CD4-positive, alpha-beta T cell (primary cell): ENCODE measurements around the gene IL22RA1. TPM values are rescaled to one million over a fixed set of nuclear protein-coding genes. Genes with fewer than 3 reads are reported as not detected.

Source experiments
- ATAC-seq: fragments of 200-7000 bp; cut with Tn5 transposase; one replicate; pipeline ENCODE4 v1.10.0; 2022; ENCODE audit warnings: mild to moderate bottlenecking; ENCODE audit not compliant: poor library complexity
- CTCF ChIA-PET: fragments of 350-600 bp; sonication (Branson Sonifier 250); formaldehyde crosslinking; loops from one replicate; lab custom pipeline; 2021; ENCODE audit warnings: antibody characterized with exemption, inconsistent platforms; lab: Charles Lee
- POLR2A ChIA-PET: fragments of 350-600 bp; sonication (Branson Sonifier 250); formaldehyde crosslinking; loops from one replicate; lab custom pipeline; 2021; ENCODE audit warnings: antibody characterized with exemption, inconsistent platforms; lab: Charles Lee
- DNase-seq, 14 experiments: peaks; one replicate each; pipeline ENCODE4 v3.0.0-alpha.2; 2013 to 2020; ENCODE audit warnings: mixed read lengths in 2 of 14
- H3K27ac ChIP-seq, 2 donors: one replicate each; pipeline versions ENCODE4 v1.5.1 to v1.7.0; 2013; ENCODE audit warnings: low read length in 2 of 2, low read depth in 1 of 2, mild to moderate bottlenecking in 1 of 2
- H3K27me3 ChIP-seq, 2 experiments: 1 replicate in 1 of 2; 2 replicates in 1 of 2; pipeline versions ENCODE4 v1.6.1 to v1.7.0; 2013; ENCODE audit warnings: low read length in 2 of 2, control low read depth in 1 of 2, mild to moderate bottlenecking in 1 of 2, moderate library complexity in 1 of 2; ENCODE audit not compliant: insufficient read depth in 2 of 2, control insufficient read depth in 1 of 2
- H3K36me3 ChIP-seq: one replicate; pipeline ENCODE4 v1.6.1; 2013; ENCODE audit warnings: low read length, control low read depth; ENCODE audit not compliant: insufficient read depth
- H3K4me1 ChIP-seq: one replicate; pipeline ENCODE4 v1.6.1; 2013; ENCODE audit warnings: low read length, control low read depth; ENCODE audit not compliant: insufficient read depth
- H3K4me3 ChIP-seq: one replicate; pipeline ENCODE4 v1.5.1; 2013; ENCODE audit warnings: mild to moderate bottlenecking, low read length, moderate library complexity
- H3K9me3 ChIP-seq, 2 experiments: 1 replicate in 1 of 2; 2 replicates in 1 of 2; pipeline versions ENCODE4 v1.6.1 to v1.7.0; 2013; ENCODE audit warnings: low read length in 2 of 2, mild to moderate bottlenecking in 2 of 2, control low read depth in 1 of 2, moderate library complexity in 1 of 2; ENCODE audit not compliant: control insufficient read depth in 1 of 2, insufficient read depth in 1 of 2
- H3K27ac Mint-ChIP-seq: one replicate; pipeline ENCODE4 v1.8.0; 2020; ENCODE audit warnings: mixed read lengths
- H3K27me3 Mint-ChIP-seq: one replicate; pipeline ENCODE4 v1.8.0; 2021; ENCODE audit warnings: mixed read lengths
- H3K36me3 Mint-ChIP-seq: one replicate; pipeline ENCODE4 v1.8.0; 2021; ENCODE audit warnings: low read depth, mixed read lengths
- H3K4me1 Mint-ChIP-seq: one replicate; pipeline ENCODE4 v1.8.0; 2021; ENCODE audit warnings: low read depth, mixed read lengths
- H3K4me3 Mint-ChIP-seq: one replicate; pipeline ENCODE4 v1.8.0; 2020; ENCODE audit warnings: mild to moderate bottlenecking, mixed read lengths
- H3K9me3 Mint-ChIP-seq: one replicate; pipeline ENCODE4 v1.8.0; 2020; ENCODE audit warnings: mixed read lengths
- intact Hi-C, 2 experiments: fragments of 100-400 bp; cut with DNase I in 1 of 2; cut with micrococcal nuclease in 1 of 2; formaldehyde crosslinking; loops; one replicate each; pipeline versions ENCODE4 v1.15.1 to v1.9.0; 2023 to 2025; cut with DNase I, micrococcal nuclease
- total RNA-seq, 174 experiments: library from RNA in 2 of 174; stranded (reverse) in 2 of 174; gene quantifications; one replicate each; pipeline ENCODE4 v1.2.3 and lab custom pipeline; 2021 to 2026
- TF ChIP-seq, protein P1 (sequence below): fragments of 200-600 bp; IDR thresholded peaks from one replicate; pipeline ENCODE4 v1.8.0; 2022; ENCODE audit warnings: antibody characterized with exemption, mild to moderate bottlenecking

The IL22RA1 gene
- total RNA-seq, 2 experiments from 2014 or later: not detected

GRCh38 chr1:24089027-24089742, 53.8 kb downstream of the IL22RA1 start:
- Mint-ChIP-seq H3K9me3 (no peaks in the 10 kb centered on the region), H3K27ac (no peak overlapping the region), H3K36me3 (no peaks in the 10 kb centered on the region), H3K4me3 (no peak overlapping the region), H3K4me1 (no peaks in the 10 kb centered on the region), H3K27me3 (no peaks in the 10 kb centered on the region)
- Histone ChIP-seq H3K4me3 (no peak overlapping the region), H3K4me1 (no peaks in the 10 kb centered on the region), H3K36me3 (no peaks in the 10 kb centered on the region), H3K9me3 (no peaks in the 10 kb centered on the region), H3K27me3 (no peaks in the 10 kb centered on the region), H3K27ac (no peak overlapping the region)
- ATAC-seq (no peak), DNase-seq (no peak)
- ChIA-PET POLR2A (no interaction called here), CTCF (no interaction called here)
- intact Hi-C loops: no loop called here
- TF ChIP-seq, protein P1, sequence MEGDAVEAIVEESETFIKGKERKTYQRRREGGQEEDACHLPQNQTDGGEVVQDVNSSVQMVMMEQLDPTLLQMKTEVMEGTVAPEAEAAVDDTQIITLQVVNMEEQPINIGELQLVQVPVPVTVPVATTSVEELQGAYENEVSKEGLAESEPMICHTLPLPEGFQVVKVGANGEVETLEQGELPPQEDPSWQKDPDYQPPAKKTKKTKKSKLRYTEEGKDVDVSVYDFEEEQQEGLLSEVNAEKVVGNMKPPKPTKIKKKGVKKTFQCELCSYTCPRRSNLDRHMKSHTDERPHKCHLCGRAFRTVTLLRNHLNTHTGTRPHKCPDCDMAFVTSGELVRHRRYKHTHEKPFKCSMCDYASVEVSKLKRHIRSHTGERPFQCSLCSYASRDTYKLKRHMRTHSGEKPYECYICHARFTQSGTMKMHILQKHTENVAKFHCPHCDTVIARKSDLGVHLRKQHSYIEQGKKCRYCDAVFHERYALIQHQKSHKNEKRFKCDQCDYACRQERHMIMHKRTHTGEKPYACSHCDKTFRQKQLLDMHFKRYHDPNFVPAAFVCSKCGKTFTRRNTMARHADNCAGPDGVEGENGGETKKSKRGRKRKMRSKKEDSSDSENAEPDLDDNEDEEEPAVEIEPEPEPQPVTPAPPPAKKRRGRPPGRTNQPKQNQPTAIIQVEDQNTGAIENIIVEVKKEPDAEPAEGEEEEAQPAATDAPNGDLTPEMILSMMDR: no peak

DNA sequence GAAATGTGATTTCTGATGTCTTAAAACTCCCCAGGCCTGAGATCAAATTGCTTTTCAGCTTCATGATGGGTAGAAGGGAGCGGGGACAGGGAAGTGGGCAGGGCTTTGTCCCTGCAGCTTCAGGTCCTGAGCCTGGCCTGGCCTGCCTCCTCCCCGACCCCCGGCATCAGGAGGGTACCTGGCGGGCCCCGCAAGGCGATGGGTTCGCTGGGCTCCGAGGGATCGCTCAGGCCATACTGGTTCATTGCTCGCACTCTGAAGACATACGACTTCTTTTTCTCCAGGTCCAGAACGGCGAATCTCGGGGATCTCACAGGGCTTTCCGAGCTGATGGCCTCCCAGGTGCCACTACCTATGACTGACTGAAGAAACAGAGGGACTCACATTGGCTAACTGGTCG, 56.5 kb downstream of the IL22RA1 start:
- ATAC-seq (no peak), DNase-seq (no peak)
- Histone ChIP-seq H3K4me1 (no peaks in the 10 kb centered on the region), H3K27me3 (no peaks in the 10 kb centered on the region), H3K4me3 (no peak overlapping the region), H3K36me3 (no peaks in the 10 kb centered on the region), H3K27ac (no peak overlapping the region), H3K9me3 (no peaks in the 10 kb centered on the region)
- Mint-ChIP-seq H3K9me3 (no peaks in the 10 kb centered on the region), H3K4me1 (no peaks in the 10 kb centered on the region), H3K36me3 (no peaks in the 10 kb centered on the region), H3K27ac (no peak overlapping the region), H3K27me3 (no peaks in the 10 kb centered on the region), H3K4me3 (no peak overlapping the region)
- intact Hi-C loops: no loop called here
- POLR2A ChIA-PET: no interaction called here
- CTCF ChIA-PET: no interaction called here
- TF ChIP-seq, protein P1: no peak

DNA sequence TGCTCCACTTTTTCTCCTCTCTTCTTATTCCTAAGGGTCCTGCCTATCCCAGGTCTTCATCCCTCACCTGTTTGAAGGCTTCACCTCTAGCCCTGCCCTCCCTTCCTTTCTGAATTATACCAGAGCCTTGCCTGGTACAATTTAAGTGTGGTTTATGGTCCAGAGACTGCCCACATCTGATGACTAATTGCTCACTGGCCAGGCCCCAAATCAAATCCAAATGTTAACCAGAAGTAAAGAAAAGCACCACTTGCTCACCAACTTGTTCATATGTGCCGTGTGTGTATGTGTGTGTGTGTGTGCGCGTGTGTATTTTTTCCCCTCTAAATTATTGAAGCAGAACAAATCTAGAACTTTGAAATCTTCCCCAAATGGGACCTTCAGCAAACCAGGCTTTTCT, 57.4 kb downstream of the IL22RA1 start:
- H3K27ac ChIP-seq: no peak overlapping the region
- no peak overlapping the region for H3K4me3 ChIP-seq
- DNase-seq: no peak
- no peaks in the 10 kb centered on the region for H3K4me1 ChIP-seq
- intact Hi-C loops: no loop called here
- no peak overlapping the region for H3K4me3 Mint-ChIP-seq
- H3K27ac Mint-ChIP-seq: no peak overlapping the region
- H3K9me3 Mint-ChIP-seq: no peaks in the 10 kb centered on the region
- TF ChIP-seq, protein P1: no peak
- ChIA-PET CTCF (no interaction called here), POLR2A (no interaction called here)
- H3K4me1 Mint-ChIP-seq: no peaks in the 10 kb centered on the region
- H3K27me3 Mint-ChIP-seq: no peaks in the 10 kb centered on the region
- no peaks in the 10 kb centered on the region for H3K27me3 ChIP-seq
- no peaks in the 10 kb centered on the region for H3K9me3 ChIP-seq
- H3K36me3 Mint-ChIP-seq: no peaks in the 10 kb centered on the region
- ATAC-seq: no peak
- no peaks in the 10 kb centered on the region for H3K36me3 ChIP-seq
